Stimulated activated CD4-positive, alpha-beta T cell treated with anti-CD3 and anti-CD28 coated beads, Interleukin-2, amount 100 ng/mL, for 24 hours (primary cell): Measurements from ENCODE around the gene TRIM14.

Experiments used
- DNase-seq, 2 donors: peaks; one replicate each; pipeline ENCODE4 v3.0.0-alpha.2; 2020

TRIM14 gene, protein sequence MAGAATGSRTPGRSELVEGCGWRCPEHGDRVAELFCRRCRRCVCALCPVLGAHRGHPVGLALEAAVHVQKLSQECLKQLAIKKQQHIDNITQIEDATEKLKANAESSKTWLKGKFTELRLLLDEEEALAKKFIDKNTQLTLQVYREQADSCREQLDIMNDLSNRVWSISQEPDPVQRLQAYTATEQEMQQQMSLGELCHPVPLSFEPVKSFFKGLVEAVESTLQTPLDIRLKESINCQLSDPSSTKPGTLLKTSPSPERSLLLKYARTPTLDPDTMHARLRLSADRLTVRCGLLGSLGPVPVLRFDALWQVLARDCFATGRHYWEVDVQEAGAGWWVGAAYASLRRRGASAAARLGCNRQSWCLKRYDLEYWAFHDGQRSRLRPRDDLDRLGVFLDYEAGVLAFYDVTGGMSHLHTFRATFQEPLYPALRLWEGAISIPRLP

DNA sequence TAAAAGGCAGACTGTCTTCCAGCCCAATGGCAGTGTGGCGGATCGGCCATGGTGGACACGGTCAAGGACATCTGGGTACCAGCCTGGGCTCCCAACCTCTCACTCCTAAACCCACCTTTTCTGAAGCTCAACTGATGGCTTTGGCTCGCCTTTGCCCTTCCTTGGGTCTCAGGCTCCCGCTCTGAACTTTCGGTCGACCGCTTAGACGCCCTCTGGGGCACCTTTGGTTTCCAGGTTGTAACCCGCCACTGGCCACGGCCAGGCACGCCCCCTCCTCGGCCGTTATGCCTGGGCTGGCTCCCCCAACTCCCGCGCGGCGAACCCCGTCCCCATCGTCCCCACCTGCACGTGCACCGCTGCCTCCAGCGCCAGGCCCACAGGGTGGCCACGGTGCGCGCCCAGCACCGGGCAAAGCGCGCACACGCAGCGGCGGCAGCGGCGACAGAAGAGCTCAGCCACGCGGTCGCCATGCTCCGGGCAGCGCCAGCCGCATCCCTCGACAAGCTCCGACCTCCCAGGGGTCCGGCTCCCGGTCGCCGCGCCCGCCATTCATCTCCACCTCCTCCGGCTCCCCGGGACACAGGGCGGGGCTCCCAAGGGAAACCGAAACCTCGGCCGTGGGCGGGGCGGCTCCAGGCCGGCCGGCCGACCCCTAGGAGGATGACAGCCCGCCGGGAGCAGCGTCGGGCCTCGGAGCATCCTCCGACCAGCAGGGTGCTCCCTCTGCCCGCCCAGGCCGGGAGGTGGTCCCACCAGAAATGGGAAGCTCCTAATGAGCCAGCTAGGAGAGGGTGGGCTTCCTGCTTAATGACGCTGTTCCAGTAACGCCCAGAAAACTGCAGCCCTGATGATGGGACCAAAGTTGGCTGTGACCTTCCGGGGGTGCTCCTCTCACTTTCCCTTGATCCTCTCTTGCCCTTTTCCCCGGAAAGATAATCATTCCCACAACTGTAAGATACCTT is at the start of gene TRIM14:
Gene TRIM14, minus strand, starts transcription at position 583 of the 962 bp plus-strand sequence. Its CDS starts 34 bp downstream, at position 549.
- peak; percentile 65 to 76 for DNase-seq

DNA sequence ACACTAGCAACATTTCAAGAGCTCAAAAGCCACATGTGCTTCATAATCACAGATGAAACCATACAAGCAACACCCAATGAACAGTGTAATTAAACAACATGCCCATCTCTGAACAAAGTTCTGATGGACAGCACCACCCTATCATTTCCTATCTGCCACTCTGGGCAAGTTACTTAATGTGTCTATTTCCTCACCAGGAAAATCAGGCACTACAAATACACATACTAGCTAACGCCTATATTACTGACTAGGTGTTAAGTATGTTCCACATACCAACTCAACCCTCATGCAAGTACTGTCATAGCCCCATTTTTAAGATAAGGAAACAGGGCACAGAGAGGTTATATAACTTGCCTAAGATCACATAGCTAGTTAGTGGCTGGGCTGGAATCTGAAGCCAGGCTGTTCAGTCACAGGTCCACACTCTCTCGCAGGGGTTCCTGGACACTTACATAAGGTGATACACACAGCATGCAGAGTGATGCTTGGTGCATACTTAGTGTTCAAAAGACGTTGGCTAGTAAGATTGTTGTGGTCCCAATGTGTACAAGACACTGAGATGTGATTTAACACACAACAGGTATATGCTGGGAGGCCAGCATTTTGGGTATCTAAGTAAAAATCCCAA is 49.2 kb upstream of the TRIM14 start:
- DNase-seq = no peak

DNA sequence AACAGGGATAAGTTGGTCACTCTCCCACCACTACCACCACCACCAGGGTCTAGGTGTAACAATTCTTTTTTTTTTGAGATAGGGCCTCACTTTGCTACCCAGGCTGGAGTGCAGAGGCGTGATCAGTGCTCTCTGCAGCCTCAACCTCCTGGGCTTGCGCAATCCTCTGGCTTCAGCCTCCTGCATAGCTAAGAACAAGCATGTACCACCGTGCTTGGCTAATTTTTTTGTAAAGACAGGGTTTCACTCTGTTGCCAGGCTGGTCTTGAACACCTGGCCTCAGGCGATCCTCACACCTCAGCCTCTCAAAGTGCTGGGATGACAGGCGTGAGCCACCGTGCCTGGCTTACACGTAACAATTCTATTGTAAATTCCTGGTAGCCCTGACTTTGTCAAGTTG is 45.9 kb upstream of the TRIM14 start:
- DNase-seq = no peak

DNA sequence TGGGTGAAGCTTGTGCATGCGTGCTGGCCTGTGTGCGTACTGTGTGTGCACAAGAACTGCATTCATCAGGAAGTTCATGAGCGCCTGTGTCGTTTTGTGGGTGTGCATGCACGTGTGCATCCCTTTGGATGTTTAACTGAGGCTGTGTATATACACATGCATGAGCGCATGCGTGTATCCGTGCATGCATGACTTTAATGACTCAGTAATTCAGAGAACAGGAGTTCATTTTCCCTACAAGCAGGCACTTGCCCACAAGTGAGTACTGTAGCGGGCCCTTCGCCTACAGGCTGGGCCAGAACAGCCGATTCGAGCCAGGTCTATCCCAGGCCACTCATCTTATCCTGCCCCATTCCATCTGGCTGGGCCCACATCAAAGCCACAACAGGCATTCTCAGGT is 43.6 kb upstream of the TRIM14 start:
- DNase-seq = no peak

DNA sequence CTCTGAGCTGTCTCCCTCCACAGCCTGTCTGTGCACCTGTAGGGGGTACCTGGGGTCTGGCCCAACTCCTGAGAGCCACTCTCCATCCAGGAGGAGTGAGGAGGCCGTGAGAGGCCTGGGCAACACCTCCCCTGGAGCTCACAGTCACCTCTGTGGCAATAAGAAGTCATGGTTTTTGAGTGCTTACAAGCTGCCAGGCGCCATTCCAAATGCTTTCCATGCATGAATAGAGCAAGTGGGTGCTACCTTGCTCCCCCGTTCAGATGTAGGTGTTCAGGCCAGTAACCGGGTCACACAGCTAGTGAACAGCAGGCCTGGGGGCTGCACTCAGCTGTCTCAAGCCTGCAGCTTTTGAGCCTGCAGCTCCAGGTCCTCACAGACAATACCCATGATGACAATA is 42.8 kb upstream of the TRIM14 start:
- DNase-seq = no peak

DNA sequence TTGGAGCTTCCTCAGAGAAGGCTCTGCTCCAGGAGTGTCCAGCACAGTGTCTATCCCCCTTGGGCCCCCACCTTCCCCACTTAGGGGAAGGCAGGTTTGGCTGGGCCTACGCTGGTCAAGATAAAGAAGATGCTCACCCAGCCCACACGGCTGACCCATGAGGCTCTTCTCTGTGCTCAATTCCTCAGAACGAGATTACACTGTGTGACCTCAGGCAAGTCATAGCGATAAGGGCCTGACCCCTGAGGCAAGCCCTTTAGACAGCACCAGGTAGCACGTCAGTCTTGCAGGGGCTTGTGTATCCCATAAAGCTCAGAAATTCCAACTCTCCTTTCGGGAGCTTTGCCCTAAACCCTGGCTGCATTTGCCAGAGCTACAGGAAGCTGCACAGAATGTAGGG is 40.8 kb upstream of the TRIM14 start:
- no peak for DNase-seq

DNA sequence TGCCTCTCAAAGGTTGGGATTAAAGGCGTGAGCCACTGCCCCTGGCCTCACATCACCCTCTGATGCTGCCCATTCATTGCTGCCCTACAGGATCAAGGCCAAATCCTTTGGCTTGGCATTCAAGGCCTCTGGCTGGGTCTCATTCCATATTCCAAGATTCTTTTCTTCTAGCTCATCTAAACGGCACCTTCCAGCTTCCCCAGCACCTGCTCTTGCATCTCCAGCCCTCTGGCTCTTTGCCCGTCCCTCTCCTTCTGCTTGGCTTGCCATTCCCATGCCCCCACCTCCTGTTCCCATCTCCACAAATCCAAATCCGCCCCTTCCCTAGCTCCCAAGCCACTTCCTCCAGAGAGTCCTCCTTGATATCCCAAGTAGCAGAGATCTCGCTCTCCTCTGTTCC is 40.3 kb upstream of the TRIM14 start:
- no peak for DNase-seq

DNA sequence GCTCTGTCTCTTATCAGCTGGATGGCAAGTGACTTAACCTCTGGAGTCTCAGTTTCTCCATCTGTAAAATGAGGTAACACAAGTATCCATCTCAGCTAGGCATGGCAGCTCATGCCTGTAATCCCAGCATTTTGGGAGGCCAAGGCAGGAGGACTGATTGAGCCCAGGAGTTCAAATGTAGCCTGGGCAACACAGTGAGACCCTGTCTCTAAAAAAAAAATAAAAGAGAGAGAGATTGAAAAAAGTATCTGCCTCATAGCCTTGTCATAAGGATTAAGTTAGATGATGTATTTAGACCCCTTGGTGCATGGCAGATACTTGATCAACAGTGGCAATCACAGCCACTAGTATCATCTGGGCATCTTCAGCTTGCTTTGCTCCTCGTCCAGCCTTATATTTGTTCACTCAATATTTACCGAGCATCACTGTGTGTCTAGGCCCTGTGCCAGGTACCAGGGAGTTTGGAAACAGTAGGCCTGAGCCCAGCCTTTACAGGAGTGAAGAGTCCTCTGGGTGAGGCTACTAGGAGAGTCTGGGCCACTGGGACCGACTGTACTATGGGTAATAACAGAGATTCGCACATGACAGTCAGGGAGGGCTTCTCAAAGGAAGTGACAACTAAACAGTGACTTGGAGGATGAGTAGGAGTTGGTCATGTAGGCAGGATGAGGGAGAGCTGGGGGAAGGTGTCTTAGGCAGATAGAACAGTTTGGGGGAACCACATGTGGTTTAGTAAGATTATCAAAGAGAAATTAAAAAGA is 39.2 kb upstream of the TRIM14 start:
- DNase-seq = no peak

DNA sequence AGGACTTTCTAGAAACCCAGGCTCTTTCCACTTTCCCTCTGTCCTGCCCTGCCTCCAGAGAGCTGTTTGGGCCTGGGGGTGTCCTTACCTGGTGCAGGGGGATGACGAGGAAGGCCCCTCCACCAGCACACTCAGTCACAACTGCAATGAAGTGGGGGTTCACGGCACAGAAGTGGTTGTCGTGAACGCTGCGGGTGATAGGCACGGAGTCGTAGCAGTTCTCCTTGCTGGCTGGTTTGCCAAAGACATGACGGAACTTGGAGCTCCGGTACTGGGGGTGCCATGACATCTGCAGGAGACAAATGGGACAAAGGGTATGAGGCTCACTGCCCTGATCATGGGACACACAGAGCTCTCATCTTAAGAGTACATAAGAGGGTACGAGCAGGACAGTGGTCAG is 38.4 kb upstream of the TRIM14 start:
- DNase-seq = no peak

DNA sequence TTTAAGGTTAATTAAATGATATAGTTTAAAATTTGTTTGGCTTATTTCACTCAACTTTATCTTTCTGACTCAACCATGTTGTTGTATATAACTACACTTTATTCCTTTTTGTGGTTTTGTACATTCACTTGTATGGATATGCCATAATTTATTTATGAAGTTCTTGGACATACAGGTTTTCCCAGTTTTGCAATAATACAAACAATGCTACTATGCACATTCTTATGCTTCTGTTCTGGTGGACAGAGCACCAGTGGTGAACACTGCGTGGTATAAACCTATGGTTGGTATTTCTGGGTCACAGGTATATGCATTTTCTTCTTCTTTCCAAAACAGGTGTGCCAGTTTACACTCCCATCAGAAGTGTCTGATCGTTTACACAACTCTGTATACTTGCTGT is 35.7 kb upstream of the TRIM14 start:
- DNase-seq = no peak

DNA sequence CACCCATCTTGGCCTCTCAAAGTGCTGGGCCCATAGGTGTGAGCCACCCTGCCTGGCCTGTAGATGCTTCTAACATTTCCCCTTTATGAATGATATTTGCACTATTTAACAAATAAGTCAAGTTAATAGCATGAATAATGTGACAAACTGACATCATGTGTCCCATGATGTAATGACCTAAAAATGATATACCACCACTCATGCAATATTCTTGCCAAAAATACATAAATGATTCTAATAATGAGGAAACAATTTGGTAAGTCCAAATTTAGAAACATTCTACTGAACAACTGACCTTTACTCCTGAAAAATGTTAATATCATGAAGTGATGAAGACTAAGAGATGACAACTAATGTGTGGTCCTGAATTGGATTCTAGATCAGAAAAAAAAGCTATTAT is 33.5 kb upstream of the TRIM14 start:
- no peak for DNase-seq

DNA sequence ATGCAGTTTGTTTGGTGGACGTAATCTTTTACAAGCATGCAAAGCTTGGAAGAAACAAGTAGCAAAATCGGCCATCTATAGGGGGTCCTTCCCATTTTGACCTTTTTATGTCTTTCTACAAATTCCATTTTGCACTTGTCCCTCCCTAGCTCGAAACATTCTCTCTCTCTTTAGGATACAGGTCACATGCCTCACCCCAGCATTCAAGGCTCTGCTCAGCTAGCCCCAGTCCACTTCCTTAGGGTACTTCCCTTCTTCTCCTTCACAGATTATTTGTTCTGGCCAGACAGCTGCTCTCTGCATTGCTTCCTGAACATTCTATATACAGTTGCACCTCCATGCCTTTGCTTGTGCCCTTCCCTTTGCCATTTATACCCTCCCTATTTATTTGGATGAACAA is 31.7 kb upstream of the TRIM14 start:
- no peak for DNase-seq

DNA sequence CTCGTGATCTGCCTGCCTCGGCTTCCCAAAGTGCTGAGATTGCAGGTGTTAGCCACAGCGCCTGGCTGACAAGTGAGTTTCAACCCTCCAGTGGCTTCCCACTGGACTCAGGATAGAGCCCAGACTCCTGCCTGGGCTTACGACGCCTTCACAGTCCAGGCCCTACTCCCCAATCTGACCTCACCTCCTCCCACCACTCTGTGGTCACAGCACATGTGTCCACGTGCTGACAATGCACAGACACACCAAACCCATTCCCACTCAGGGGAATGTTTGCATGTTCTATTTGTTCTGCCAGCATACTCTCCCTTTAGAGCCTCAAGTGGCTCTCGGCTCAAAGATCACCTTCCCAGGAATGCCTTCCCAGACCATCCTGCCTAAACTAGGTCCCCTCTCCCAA is 31.1 kb upstream of the TRIM14 start:
- DNase-seq = no peak

DNA sequence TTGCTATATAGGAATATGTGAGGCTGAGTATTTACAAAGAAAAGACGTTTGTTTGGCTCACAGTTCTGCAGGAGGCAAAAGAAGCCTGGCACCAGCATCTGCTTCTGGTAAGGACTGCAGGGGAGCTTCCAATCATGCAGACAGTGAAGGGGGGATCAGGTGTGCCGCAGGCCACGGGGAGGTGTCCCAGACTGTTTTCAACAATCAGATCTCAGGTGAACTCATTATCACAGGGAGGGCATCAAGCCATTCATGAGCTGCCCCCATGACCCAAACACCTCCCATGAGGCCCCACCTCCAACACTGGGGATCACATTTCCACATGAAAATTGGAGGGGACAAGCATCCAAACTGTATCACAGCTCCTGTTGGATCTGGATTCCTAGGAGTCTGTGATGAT is 30.4 kb upstream of the TRIM14 start:
- no peak for DNase-seq

DNA sequence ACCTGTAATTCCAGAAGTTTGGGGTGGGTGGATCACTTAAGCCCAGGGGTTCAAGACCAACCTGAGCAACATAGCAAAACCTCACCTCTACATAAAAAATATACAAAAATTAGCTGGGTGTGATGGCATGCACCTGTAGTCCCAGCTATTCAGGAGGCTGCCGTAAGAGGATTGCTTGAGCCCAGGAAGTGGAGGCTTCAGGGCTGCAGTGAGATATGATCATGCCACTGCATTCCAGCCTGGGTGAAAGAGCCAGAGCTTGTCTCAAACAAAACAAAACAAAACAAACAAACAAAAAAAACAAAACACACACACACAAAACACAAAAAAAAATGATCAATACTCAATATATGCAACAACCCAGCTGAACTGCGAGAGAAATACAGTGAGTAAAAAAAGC is 29.5 kb upstream of the TRIM14 start:
- DNase-seq = no peak

DNA sequence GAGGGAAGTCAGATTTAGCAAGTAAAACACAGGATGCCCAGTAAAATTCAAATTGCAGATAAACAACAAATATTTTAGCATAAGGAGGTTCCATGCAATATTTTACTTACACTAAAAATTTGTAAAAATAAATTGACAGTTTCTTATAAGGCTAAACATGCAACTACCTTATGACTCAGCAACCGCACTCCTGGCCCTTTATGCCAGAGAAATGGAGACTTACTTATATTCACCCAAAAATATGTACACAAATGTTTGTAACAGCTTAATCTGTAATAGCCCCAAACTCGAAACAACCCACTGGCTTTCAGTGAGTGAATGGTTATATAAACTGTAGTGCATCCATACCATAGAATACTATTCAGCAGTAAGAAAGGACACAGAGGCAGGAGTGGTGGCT is 28.6 kb upstream of the TRIM14 start:
- no peak for DNase-seq

DNA sequence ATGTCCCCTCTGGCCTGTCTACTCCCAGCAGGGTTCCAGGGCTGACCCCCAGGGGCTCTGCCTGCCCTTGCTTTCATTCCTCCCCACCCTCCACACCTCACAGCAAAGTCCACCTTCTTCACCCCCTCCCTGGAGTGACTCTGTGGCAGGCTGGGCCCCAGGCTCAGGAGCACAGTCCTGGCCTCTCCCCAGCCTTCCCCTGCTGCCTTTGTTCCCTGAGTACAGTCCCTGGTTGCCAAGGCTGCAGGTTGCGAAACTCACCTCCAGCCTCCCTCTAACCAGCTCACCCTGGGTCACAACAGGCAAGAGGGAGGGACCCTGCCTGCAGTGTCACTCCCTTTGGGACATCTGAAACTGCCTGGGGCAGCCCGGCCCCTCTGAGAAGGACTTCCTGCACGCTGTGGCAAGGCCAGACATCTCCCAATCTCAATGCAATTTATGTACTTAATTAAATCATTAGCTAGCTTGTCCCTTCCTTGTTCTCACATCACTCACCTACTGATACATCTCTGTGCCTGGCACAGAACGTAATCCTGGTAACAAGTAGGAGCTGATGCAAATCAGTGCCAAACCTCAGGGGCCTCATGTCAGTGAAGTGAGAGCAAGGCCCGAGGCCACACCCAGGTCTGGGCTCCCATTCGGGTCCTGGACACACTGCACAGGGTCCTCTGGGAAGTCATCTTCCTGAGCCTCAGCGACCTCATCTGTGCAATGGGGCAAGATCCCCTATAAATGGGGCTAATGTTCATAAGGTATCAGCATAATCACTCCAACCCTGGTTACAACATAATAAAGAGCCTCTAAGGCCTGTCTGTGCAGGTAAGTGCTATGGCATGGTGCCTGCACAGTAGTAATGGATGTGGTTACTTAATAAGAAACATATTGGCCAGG is 27.3 kb upstream of the TRIM14 start:
- no peak for DNase-seq

DNA sequence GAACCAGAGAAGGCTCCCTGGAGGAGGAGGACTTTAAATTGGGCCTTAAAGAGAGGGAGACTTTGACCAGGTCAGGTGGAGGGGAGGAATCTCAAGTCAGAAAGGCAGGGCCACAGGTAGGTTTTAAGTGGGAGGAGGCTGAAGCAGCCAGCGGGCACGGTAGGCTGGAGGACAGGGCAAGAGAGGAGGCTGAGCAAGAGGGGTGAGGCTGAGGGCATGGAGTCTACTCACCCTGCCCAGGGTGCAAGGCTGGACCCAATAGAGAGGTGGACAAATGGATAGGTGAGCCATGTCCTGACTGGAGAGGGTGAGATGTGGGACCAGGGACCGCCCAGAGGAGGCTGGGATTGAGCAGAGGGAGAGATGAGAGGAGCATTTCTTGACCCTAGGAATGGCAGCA is 25.6 kb upstream of the TRIM14 start:
- DNase-seq = no peak

DNA sequence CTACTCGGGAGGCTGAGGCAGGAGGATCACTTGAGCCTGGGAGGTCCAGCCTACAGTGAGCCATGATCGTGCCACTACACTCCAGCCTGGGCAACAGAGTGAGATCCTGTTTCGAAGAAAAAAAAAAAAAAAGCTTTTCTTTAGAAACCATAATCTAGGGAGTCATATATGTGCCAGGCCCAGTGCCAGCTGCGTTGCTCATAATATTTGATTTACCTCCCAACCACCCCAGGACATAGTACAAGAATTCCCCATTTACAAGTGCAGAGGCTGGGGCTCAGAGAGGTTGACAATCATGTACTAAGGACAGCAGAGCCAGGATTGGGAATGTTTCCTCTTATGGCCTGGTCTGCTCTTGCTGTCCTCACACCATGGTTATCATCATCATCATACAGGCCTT is 25.1 kb upstream of the TRIM14 start:
- DNase-seq = no peak

DNA sequence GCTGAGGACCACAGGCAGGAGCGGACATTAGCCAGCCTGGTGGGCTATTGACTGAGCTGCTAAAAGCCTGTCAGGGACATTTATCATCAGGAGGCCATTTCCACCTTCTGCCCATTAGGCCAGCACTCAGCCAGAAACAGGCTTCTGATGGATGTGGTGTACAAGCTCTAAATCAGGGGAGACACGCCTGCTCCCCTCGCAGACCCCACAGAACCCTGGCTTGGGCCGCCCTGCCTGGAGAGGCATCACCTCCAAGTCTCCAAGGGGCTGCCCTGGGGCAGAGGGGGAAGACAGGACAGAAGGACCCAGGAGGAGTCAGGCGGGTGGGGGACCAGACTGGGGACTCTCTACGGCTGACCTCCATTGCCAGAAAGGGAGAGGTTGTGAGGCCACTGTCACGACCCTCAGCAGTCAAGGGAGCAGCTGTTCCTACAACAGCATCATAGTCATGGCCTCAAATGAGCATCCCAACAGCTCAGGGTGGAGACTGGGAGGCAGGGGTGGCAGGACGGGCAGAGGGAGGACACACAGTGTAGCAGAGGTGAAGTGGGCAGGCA is 24.0 kb upstream of the TRIM14 start:
- no peak for DNase-seq

DNA sequence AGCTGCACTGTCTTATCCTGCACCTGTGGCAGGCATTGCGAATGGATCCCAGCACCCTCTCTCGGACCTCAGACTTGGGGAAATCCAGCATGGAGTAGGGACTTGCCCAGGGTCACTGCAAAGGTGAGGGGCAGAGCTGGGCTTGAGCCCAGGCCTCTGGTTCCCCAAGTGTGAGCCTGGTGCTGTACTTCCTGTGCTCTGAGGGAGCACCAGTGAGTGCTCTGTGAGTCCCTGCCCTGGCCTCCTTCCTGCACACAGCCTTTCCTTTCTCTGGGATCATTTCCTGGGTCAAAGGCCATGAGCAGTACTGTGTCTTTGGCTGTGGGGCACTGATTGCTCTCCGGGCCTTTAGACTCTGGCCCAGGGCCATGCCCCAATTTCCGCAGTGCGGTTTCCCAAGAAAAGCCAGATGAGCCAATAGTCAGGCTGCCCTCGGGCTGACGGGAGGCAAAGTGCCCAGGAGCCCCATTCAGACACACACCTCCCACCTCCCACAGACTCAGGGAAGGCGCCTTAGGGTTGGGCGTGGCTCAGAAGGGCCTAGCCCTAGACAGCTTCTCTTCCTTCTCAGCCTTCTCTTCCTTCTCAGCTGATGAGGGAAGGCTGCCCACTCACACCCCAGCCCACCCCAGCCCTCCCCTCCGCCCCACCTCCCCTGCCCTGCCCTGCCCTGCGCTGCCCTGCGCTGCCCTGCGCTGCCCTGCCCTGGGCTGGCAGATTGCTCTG is 23.3 kb upstream of the TRIM14 start:
- DNase-seq = no peak
